Gastrocnemius medialis (tissue), 4 donors: ENCODE data around the gene TRIM27.

Experiments
- POLR2A ChIP-seq, 2 donors: fragments of 450-650 bp; IDR thresholded peaks; one replicate each; pipeline ENCODE4 v1.6.1; 2017; ENCODE audit warnings: antibody characterized with exemption in 2 of 2, mild to moderate bottlenecking in 2 of 2, moderate library complexity in 2 of 2
- TF ChIP-seq, protein P1 (sequence below), 5 experiments: fragments of 450-650 bp in 3 of 5; fragments of 200-600 bp in 2 of 5; sonication (generic) in 2 of 5; IDR thresholded peaks in 4 of 5; conservative IDR thresholded peaks in 1 of 5; 1 replicate in 4 of 5; 2 replicates in 1 of 5; pipeline ENCODE4 v1.5.1; 2016 to 2019; ENCODE audit warnings: antibody characterized with exemption in 5 of 5, mild to moderate bottlenecking in 3 of 5, moderate library complexity in 3 of 5

DNA sequence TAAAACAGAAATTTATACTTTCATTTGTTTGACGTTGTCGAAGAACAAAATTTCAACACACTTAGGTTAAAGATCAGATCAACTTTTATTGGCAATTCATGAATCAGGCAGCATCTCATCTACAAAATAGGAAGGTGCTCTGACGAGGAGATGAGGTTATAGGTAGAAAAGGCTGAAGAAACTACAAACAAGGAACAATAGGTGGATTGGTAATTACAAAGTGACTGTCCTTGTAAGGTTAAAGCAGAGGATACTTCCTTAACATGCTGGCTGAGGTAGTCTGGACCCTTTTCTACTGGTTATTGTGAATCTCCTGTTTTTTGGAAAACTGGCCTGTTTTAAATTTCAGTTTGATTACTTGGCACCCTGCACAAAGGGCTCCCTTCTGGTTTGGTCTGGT is 32.5 kb upstream of the TRIM27 start:
- TF ChIP-seq, protein P1, sequence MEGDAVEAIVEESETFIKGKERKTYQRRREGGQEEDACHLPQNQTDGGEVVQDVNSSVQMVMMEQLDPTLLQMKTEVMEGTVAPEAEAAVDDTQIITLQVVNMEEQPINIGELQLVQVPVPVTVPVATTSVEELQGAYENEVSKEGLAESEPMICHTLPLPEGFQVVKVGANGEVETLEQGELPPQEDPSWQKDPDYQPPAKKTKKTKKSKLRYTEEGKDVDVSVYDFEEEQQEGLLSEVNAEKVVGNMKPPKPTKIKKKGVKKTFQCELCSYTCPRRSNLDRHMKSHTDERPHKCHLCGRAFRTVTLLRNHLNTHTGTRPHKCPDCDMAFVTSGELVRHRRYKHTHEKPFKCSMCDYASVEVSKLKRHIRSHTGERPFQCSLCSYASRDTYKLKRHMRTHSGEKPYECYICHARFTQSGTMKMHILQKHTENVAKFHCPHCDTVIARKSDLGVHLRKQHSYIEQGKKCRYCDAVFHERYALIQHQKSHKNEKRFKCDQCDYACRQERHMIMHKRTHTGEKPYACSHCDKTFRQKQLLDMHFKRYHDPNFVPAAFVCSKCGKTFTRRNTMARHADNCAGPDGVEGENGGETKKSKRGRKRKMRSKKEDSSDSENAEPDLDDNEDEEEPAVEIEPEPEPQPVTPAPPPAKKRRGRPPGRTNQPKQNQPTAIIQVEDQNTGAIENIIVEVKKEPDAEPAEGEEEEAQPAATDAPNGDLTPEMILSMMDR (IDR thresholded peaks at IDR 0.05 in 4 of 5, conservative IDR thresholded peaks at IDR 0.05 in 1 of 5) = no peak
- TF ChIP-seq POLR2A (IDR thresholded peaks at IDR 0.05) = no peak
